Lower lobe of right lung (tissue), 2 donors: ENCODE measurements around the gene EXOSC7. TPM values are rescaled to one million over a fixed set of nuclear protein-coding genes. Genes with fewer than 3 reads are reported as not detected.

Source experiments
- ATAC-seq, 2 donors: fragments of 200-7000 bp; cut with Tn5 transposase; one replicate each; pipeline ENCODE4 v1.9.1; 2020 to 2022; ENCODE audit warnings: mild to moderate bottlenecking in 2 of 2, moderate library complexity in 2 of 2
- DNase-seq: peaks from one replicate; pipeline ENCODE4 v3.0.0-alpha.2; 2020
- H3K27ac ChIP-seq: fragments of 200-600 bp; one replicate; pipeline ENCODE4 v1.8.0; 2022
- H3K27me3 ChIP-seq: fragments of 200-600 bp; one replicate; pipeline ENCODE4 v1.8.0; 2022; ENCODE audit warnings: low read depth
- H3K36me3 ChIP-seq: fragments of 200-600 bp; one replicate; pipeline ENCODE4 v1.8.0; 2022; ENCODE audit warnings: mild to moderate bottlenecking
- H3K4me1 ChIP-seq: fragments of 200-600 bp; one replicate; pipeline ENCODE4 v1.8.0; 2022
- H3K4me3 ChIP-seq: fragments of 200-600 bp; one replicate; pipeline ENCODE4 v1.8.0; 2022; ENCODE audit warnings: mild to moderate bottlenecking
- H3K9me3 ChIP-seq: fragments of 200-600 bp; one replicate; pipeline ENCODE4 v1.8.0; 2022
- intact Hi-C: fragments of 100-400 bp; cut with DNase I; formaldehyde crosslinking; loops from one replicate; pipeline ENCODE4 v1.11.0; 2022
- total RNA-seq: library from RNA; stranded (reverse); fragmentation: NEBNext Ultra II Directional; extraction: Animal tissue kit (Norgen Biotek cat#: 25700); gene quantifications from one replicate; pipeline ENCODE4 v1.2.1, GENCODE V29; 2021
- TF ChIP-seq, protein P1 (sequence below): fragments of 200-600 bp; IDR thresholded peaks from one replicate; pipeline ENCODE4 v1.8.0; 2022; ENCODE audit warnings: antibody characterized with exemption, mild to moderate bottlenecking
- donor health status: DM: no; HTN: yes; CAD: no; lungs with severe emphysema.

The EXOSC7 gene
- total RNA-seq, 1 donor from 2014 or later = 32.9 TPM

DNA sequence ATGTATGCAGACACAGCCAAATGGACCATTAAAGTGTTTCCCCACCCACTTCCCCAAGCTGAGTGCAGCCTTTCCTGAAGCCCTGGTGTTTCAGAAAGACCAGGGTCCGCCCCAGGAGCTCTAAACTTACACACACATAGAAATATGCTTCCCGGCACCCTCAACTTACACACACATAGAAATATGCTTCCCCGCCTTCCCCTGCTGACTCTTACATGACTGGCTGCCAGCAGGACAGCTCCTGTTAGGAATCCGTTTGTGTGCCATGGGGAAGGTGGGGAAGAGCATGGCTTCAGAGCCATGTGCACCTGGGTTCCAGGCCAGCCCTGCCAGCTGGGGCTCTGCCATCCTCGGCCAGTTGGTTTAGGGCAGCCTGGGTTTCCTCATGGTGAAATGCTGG lies 53.6 kb downstream of the EXOSC7 start:
- no peaks in the 10 kb centered on the region for H3K27me3 ChIP-seq
- peak overlapping the region; percentile 52 for H3K4me3 ChIP-seq
- DNase-seq (no peak), ATAC-seq (peak in 1 of 2 donors; percentile 52)
- H3K27ac ChIP-seq = peak overlapping the region; percentile 77
- intact Hi-C loops = no loop called here
- H3K4me1 ChIP-seq = peaks cover 48% of the 10 kb centered on the region
- TF ChIP-seq, protein P1, sequence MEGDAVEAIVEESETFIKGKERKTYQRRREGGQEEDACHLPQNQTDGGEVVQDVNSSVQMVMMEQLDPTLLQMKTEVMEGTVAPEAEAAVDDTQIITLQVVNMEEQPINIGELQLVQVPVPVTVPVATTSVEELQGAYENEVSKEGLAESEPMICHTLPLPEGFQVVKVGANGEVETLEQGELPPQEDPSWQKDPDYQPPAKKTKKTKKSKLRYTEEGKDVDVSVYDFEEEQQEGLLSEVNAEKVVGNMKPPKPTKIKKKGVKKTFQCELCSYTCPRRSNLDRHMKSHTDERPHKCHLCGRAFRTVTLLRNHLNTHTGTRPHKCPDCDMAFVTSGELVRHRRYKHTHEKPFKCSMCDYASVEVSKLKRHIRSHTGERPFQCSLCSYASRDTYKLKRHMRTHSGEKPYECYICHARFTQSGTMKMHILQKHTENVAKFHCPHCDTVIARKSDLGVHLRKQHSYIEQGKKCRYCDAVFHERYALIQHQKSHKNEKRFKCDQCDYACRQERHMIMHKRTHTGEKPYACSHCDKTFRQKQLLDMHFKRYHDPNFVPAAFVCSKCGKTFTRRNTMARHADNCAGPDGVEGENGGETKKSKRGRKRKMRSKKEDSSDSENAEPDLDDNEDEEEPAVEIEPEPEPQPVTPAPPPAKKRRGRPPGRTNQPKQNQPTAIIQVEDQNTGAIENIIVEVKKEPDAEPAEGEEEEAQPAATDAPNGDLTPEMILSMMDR = no peak
- H3K36me3 ChIP-seq = peaks cover 12% of the 10 kb centered on the region
- H3K9me3 ChIP-seq = no peaks in the 10 kb centered on the region

DNA sequence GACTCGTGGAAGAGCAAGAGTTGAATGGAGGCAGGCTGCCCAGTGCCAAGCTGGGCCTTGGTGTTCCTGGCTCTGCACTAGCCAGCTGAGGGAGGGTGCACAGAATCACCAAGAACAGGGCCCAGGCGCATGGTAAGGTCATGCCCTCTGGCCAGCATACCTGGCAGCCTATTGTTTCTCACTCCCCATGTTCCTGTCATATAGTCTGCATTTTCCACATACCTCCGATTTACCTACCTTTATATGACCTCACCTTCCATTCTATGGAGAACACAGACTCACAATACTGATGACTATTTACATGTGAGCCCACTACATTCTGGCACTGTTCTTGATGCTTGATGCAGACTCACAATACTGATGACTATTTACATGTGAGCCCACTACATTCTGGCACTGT lies 55.5 kb downstream of the EXOSC7 start:
- ATAC-seq = no peak
- Histone ChIP-seq H3K27ac (no peak overlapping the region), H3K36me3 (peaks cover 12% of the 10 kb centered on the region), H3K4me3 (no peak overlapping the region), H3K4me1 (peaks cover 48% of the 10 kb centered on the region), H3K9me3 (no peaks in the 10 kb centered on the region), H3K27me3 (no peaks in the 10 kb centered on the region)
- DNase-seq = no peak
- TF ChIP-seq, protein P1 = no peak
- intact Hi-C loops = no loop called here

DNA sequence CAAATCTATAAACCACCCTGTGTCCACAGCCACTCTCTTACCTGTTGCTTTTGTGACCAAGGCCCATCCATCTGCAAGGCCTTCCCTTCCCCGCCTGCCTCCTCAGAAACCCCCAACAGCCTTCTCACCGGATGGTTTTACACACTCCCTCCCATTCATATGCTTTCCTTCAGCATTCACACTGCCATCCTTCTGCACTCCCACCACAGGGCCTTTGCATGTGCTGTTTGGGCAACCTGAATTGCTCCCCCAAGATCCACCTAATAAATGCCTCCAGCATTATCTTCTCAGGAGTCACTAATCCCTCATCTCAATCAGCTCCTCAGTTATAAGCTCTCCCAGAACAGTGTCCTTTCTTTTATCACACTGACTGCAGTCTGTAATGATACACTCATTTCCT lies 56.1 kb downstream of the EXOSC7 start:
- DNase-seq = no peak
- Histone ChIP-seq H3K4me3 (no peak overlapping the region), H3K27me3 (no peaks in the 10 kb centered on the region), H3K27ac (no peak overlapping the region), H3K4me1 (peaks cover 52% of the 10 kb centered on the region), H3K36me3 (peaks cover 12% of the 10 kb centered on the region), H3K9me3 (no peaks in the 10 kb centered on the region)
- TF ChIP-seq, protein P1 = no peak
- ATAC-seq = no peak
- intact Hi-C loops = no loop called here

GRCh38 chr3:45033791-45034190 lies 57.7 kb downstream of the EXOSC7 start:
- Histone ChIP-seq H3K27ac (peak overlapping the region; percentile 76), H3K4me3 (no peak overlapping the region), H3K9me3 (no peaks in the 10 kb centered on the region), H3K36me3 (peaks cover 12% of the 10 kb centered on the region), H3K27me3 (no peaks in the 10 kb centered on the region), H3K4me1 (peaks cover 58% of the 10 kb centered on the region)
- TF ChIP-seq, protein P1 = no peak
- DNase-seq (no peak), ATAC-seq (peak in 1 of 2 donors; percentile 8)
- intact Hi-C loops = no loop called here

- ATAC-seq = peak; percentile 61 to 79
- H3K9me3 ChIP-seq = no peaks in the 10 kb centered on the region
- intact Hi-C loops = no loop called here
- H3K4me3 ChIP-seq = peak overlapping the region; percentile 42
- peaks cover 56% of the 10 kb centered on the region for H3K4me1 ChIP-seq
- H3K27me3 ChIP-seq = no peaks in the 10 kb centered on the region
- peaks cover 12% of the 10 kb centered on the region for H3K36me3 ChIP-seq
- TF ChIP-seq, protein P1 = no peak
- peak overlapping the region; percentile 76 for H3K27ac ChIP-seq
- peak; percentile 88 for DNase-seq
These were observed 58.7 kb downstream of the EXOSC7 start for GRCh38 chr3:45034612-45035252.
